HG02623 (cell line): ENCODE measurements around the gene TNKS1BP1.

ENCODE experiments used
- ATAC-seq: cut with Tn5 transposase; IDR thresholded peaks from one replicate; pipeline ENCODE4 v1.9.1; 2021; ENCODE audit warnings: moderate library complexity; ENCODE audit not compliant: unreplicated experiment

The TNKS1BP1 gene

DNA sequence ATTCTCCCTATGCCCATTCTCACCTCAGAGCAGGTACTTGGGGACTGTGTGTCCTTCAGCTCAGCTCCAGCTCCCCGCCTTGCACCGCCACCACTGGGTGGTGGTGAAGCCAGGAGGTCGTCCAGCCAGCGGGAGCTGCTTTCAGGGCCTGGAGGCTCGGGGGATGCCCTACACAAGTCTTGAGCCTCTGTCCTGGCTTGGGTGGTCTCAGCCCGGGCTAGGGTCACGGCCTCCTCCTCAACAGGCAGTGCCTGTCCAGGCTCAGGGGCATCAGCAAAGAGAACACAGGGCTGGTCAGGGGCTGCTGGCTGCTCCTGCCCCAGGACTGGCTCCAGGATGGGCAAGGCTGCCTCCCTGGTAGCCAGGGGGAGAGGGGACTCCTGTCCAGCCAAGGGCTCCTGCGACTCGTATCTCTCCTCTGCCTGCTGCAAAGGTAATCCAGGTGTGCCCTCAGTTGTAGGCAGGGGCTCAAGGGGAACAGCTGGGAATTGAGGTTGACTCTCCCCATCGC, 12.2 kb downstream of the TNKS1BP1 start:
- ATAC-seq, result no peak

DNA sequence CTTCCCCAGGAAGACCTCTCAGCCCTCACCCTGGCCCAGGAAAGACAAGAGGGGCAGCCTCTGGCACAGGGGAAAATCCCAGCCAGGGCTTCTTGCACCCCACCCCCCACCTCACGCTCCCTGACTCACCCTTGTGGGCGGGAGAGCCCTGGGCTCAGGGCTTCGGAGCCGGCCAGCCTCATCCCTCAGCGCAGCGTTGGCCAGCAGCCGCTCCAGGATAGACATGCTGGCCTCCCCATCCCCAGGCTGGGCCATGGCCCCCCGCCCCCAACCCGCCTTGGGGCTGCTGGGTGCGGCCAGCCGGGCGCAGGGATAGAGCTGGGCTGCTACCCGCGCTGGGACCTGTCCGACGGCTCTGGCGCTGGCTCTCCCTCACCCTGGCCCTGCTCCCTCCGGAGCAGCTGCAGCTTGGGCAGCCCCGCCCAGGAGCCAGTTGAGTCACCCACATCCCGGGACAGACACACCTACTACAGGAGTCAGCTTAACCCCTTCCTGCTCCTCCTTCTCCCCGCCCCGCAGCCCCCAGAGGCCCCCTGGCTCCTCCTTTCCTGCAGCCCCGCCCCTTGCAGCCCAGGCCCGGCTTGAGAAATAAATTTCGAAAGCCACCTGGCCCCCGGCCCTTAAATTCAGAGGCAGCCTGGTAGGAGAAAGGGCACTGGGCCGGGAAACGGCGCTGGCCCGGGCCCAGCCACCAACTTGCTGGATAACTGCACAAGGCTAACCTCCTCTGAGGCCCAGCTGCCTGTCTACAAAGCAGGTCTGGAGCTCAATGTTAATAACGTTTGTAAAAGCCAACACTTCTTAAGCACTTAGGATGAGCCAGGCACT, 13.4 kb downstream of the TNKS1BP1 start:
- ATAC-seq, result peak; percentile 97

GRCh38 chr11:57310630-57311086, 14.1 kb downstream of the TNKS1BP1 start:
- ATAC-seq, result no peak

- ATAC-seq, result no peak
Observed at GRCh38 chr11:57310091-57310490, 14.7 kb downstream of the TNKS1BP1 start.

- no peak for ATAC-seq
Observed at GRCh38 chr11:57309106-57310059, 15.4 kb downstream of the TNKS1BP1 start.

DNA sequence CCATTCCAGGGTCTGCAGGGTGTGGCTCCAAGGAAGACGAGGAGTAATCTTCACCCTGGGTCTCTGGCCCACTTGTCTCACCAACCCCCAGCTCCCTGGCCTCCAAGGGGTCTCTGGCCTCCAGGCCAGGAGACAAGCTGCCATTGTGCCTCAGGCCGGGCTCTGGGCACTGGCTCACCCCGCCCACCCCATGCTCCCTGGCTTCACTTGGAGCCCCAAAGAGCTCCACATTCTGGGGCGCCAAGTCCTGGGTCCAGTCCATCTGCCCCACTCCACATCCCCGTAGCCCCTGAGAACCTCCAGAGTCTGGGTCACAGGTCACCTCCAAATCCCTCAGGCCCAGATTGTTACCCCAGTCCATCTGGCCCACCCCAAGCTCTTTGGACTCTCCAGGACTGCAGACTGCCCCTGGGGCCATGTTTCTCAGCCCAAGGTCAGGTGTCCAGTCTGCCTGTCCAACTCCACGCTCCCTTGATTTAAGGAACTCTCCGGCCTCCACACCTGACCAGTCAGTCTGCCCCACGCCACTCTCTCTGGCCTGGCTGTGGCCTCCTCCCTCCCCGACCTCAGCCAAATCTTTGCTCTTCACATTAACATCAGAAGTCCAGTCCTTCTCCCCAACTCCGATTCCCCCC, 16.2 kb downstream of the TNKS1BP1 start:
- no peak for ATAC-seq

GRCh38 chr11:57307666-57308270, 17.0 kb downstream of the TNKS1BP1 start:
- ATAC-seq, result no peak

- no peak for ATAC-seq
Observed at GRCh38 chr11:57306940-57307565, 17.7 kb downstream of the TNKS1BP1 start.

- no peak for ATAC-seq
Observed at GRCh38 chr11:57306161-57306876, 18.4 kb downstream of the TNKS1BP1 start.

DNA sequence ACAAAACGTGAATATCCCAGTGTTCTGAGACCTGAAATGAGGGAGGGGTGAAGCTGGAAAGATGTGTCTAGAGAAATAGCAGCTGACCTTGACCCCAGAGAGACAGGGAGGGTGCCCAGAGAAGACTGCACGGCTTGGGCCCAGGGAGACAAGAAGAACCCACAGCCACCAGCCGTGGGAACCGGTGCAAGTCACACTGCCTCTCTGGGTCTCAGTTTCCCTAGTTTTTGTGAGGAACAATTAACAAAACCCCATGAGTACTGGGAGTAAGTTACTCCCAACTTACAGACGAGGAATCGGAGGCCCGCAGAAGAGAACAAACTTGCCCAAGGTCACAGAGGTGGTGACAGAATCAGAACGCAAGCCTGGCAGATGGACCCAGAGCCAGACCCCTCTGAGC, 19.2 kb downstream of the TNKS1BP1 start:
- ATAC-seq, result no peak

DNA sequence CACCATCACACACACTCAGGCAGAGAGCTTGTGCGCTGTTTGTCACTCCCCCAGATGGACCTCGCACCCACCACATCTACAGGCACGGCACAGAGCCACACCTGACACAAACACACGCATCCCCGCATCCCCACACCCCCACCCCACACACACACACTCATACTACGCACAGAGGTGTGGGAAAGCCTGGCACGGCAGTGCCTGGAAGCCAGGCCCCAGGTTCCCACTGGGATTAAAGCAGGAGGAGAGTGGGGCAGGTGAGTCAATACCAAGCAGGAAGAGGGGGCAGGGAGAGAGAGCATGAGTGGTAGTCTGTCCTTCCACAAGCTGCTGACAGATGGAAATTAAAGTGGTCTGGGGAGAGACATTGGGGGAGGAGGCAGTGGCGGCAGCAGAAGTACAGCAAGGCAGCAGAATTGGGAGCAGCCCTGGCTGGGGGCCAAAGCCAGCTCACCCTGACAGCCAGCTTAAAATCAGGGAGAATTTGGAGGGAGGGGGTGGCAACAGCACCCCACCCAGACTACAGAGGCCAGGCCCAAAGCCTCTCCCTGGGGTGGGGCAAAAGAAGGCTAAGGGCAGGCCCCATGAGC, 20.7 kb downstream of the TNKS1BP1 start:
- ATAC-seq, result no peak

- ATAC-seq, result no peak
Observed at GRCh38 chr11:57303280-57303989, 21.3 kb downstream of the TNKS1BP1 start.

DNA sequence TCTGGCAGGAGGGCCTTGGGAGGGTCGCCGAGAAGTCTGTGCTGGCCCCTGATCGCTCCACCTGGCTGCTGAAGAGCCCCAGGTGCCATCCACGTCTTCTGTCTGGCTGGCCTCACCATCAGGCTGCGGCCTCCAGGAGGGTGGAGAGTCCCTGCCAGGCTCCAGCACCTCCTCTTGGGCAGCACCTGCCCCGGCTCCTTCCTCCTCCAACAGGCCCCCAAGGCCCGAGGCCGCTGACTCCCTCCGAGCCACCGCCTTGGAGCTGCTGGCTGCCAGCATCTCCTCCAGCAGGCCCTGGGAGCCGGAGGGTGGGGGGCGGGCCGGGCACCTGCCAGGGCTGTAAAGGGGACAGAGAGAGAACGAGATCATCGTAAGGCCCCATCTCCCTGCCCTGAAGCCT, 22.3 kb downstream of the TNKS1BP1 start:
- ATAC-seq, result no peak

DNA sequence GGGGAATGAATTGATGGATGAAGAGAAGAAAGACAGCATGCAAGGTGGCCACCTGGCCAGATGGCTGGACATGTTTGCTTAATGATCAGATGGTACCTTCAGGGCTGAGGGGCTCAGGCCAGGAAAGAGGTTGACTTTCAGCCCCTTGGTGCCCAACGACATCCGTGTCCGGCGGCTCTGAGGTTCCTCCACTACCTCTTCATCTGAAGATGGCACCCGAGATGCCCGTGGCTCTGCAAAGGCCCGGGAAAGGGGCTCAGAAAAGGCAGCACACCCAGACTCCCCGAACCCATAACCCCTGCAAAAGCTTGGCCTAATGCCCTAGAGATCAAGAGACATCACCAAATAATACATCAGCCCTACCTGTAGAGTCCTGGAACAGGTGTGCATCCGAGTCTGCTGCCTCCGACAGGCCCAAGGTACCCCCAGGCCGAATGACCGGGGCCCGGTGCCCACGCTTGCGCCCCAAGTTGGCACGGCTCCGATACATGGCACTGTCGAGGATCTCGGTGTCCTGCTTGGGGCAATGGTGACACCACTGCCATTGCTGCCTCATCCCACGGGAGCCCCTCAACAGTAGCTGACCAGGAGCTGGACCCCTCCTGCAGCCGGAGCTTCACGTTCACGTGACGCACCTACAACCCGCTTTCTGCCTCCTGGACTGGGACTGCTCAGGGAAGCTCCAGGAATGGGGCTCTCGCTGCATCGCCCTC, 22.9 kb downstream of the TNKS1BP1 start:
- no peak for ATAC-seq

DNA sequence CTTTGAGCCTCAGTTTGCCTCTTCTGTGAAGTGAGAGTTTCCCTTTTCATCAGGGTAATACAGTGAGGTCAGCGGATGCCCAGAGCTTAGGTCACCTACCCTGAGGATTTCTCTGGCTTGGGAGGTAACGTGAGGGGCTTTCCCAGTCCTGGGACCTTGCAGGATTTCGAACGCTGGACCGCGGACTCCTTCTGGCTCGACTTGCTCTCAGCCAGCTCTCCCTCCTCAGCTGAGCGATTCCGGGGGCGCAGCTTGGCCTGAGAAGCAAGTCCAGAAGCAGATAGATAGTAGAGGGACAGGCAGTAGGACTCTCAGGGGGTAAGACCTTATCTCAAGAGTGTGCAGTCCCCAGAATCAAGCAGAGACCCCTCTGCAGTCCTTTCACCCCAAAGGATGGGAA, 24.0 kb downstream of the TNKS1BP1 start:
- ATAC-seq, result no peak

- no peak for ATAC-seq
Observed at GRCh38 chr11:57299150-57299737, 25.5 kb downstream of the TNKS1BP1 start.

GRCh38 chr11:57297221-57297620, 27.5 kb downstream of the TNKS1BP1 start:
- ATAC-seq, result no peak
